Measurements from ENCODE around the gene MRPS26. TPM values are rescaled to one million over a fixed set of nuclear protein-coding genes. Genes with fewer than 3 reads are reported as not detected.
A peak's percentile ranks its signal among the peaks of the same experiment; 100 is the strongest.
"Not testable (repeated sequence)": the region's sequence is repeated elsewhere in the genome, so short reads cannot be mapped to it uniquely, and the experiment has no call there.

The MRPS26 gene
- total RNA-seq, 4 donors from 2014 or later: 58.7 to 69.8 (median 62.8) TPM

- DNase-seq (no peak), ATAC-seq (no peak)
- Histone ChIP-seq H3K27ac (no peak overlapping the region), H3K9me3 (no peaks in the 10 kb centered on the region), H3K27me3 (peaks cover 13 to 24% (median 19%) of the 10 kb centered on the region in 3 donors), H3K36me3 (no peaks in the 10 kb centered on the region), H3K4me3 (peak overlapping the region; percentile 36 to 56 (median 50)), H3K4me1 (no peaks in the 10 kb centered on the region)
- intact Hi-C loops (cut with DNase I; ENCODE audit: low total_unique reads) (no loop called here), in situ Hi-C loops (cut with MboI; ENCODE audit: low sequenced_read_pairs in 4 of 4) (loop anchor here in 2 of 4 donors (25.0 kb wide), 2 partner anchors 116 to 241 kb away; no protein-coding TSS in a partner anchor)
- no peak for TF ChIP-seq POLR2A (IDR thresholded peaks at IDR 0.05)
- no peak for TF ChIP-seq CTCF (IDR thresholded peaks at IDR 0.05 in 4 of 5, conservative IDR thresholded peaks at IDR 0.05 in 1 of 5)
Measured at GRCh38 chr20:3071266-3071609, 25.4 kb downstream of the MRPS26 start.

GRCh38 chr20:3071610-3072529 lies 26.0 kb downstream of the MRPS26 start, which contains the start of gene OXT:
Gene OXT (plus strand): TSS chr20:3071620. CDS start chr20:3071656, 36 bp downstream.
- Histone ChIP-seq H3K27ac (no peak within 1 kb of the TSS), H3K9me3 (no peaks in the 10 kb centered on the region), H3K4me1 (no peaks in the 10 kb centered on the region), H3K4me3 (peak within 1 kb of the TSS; percentile 36 to 56 (median 50)), H3K36me3 (no peaks in the 10 kb centered on the region), H3K27me3 (peaks cover 13 to 24% (median 19%) of the 10 kb centered on the region in 3 donors)
- TF ChIP-seq POLR2A (IDR thresholded peaks at IDR 0.05) (no peak), CTCF (IDR thresholded peaks at IDR 0.05 in 4 of 5, conservative IDR thresholded peaks at IDR 0.05 in 1 of 5) (no peak)
- DNase-seq (no peak), ATAC-seq (peak in 1 of 2 donors; percentile 21)
- intact Hi-C loops (cut with DNase I; ENCODE audit: low total_unique reads): no loop called here
- in situ Hi-C loops (cut with MboI; ENCODE audit: low sequenced_read_pairs in 4 of 4): loop anchor here in 2 of 4 donors (25.0 kb wide), 2 partner anchors 115 to 240 kb away; no protein-coding TSS in a partner anchor

GRCh38 chr20:3072530-3073250 lies 26.8 kb downstream of the MRPS26 start:
- H3K27me3 ChIP-seq: peaks cover 13 to 24% (median 19%) of the 10 kb centered on the region in 3 donors
- TF ChIP-seq CTCF (IDR thresholded peaks at IDR 0.05 in 4 of 5, conservative IDR thresholded peaks at IDR 0.05 in 1 of 5) (no peak), POLR2A (IDR thresholded peaks at IDR 0.05) (no peak)
- no peak for ATAC-seq
- no peaks in the 10 kb centered on the region for H3K36me3 ChIP-seq
- no peak for DNase-seq
- H3K4me3 ChIP-seq: peak overlapping the region in 3 of 4 donors; percentile 36 to 56 (median 53)
- in situ Hi-C loops (cut with MboI; ENCODE audit: low sequenced_read_pairs in 4 of 4): loop anchor here in 2 of 4 donors (25.0 kb wide), 2 partner anchors 115 to 240 kb away; no protein-coding TSS in a partner anchor
- no peaks in the 10 kb centered on the region for H3K4me1 ChIP-seq
- no peak overlapping the region for H3K27ac ChIP-seq
- no peaks in the 10 kb centered on the region for H3K9me3 ChIP-seq
- intact Hi-C loops (cut with DNase I; ENCODE audit: low total_unique reads): no loop called here

GRCh38 chr20:3073251-3073643 lies 27.4 kb downstream of the MRPS26 start:
- DNase-seq; H3K27ac ChIP-seq; H3K36me3 ChIP-seq; intact Hi-C loops (cut with DNase I; ENCODE audit: low total_unique reads); H3K4me1 ChIP-seq; H3K9me3 ChIP-seq; H3K4me3 ChIP-seq; ATAC-seq: not testable (repeated sequence)
- in situ Hi-C loops (cut with MboI; ENCODE audit: low sequenced_read_pairs in 4 of 4): loop anchor here in 2 of 4 donors (25.0 kb wide), 2 partner anchors 114 to 239 kb away; no protein-coding TSS in a partner anchor
- peaks cover 13 to 24% (median 19%) of the 10 kb centered on the region in 3 donors for H3K27me3 ChIP-seq
